ENCODE results near the gene GNG14. TPM values are rescaled to one million over a fixed set of nuclear protein-coding genes. Genes with fewer than 3 reads are reported as not detected.

The GNG14 gene
- total and polyA plus RNA-seq, 2 donors (not counting 3 experiments of a cell fraction or from before 2014, with no cell fraction given), result not detected

- Histone ChIP-seq H3K9me1 (replicated peaks; ENCODE audit: control insufficient read depth, extremely low read depth, insufficient read depth, low read length) (no peaks in the 10 kb centered on the region), H3K9ac (replicated peaks; ENCODE audit: extremely low read depth, insufficient read depth, low read length) (no peak overlapping the region), H3K4me2 (ENCODE audit: insufficient read depth, low read length) (no peak overlapping the region), H3K4me1 (ENCODE audit: control insufficient read depth, extremely low read depth, insufficient read depth, low read length) (no peaks in the 10 kb centered on the region), H3K4me3 (replicated peaks in 1 of 3; ENCODE audit: insufficient read depth in 1 of 3, low read depth in 1 of 3, low read length in 3 of 3) (no peak overlapping the region), H3K36me3 (ENCODE audit: control insufficient read depth in 2 of 2, extremely low read depth in 1 of 2, insufficient read depth in 2 of 2, low read length in 2 of 2) (peaks cover 24 to 58% of the 10 kb centered on the region in 2 experiments), H3K79me2 (ENCODE audit: control insufficient read depth, insufficient read depth, low read length) (no peaks in the 10 kb centered on the region), H3K9me3 (replicated peaks; ENCODE audit: control insufficient read depth, insufficient read depth, low read length) (no peaks in the 10 kb centered on the region), H2AFZ (ENCODE audit: low read depth, low read length) (no peak overlapping the region), H3K27ac (ENCODE audit: insufficient read depth, low read depth, low read length) (no peak overlapping the region), H3K27me3 (ENCODE audit: control insufficient read depth in 2 of 2, insufficient read depth in 2 of 2, low read length in 2 of 2) (no peaks in the 10 kb centered on the region), H4K20me1 (replicated peaks; ENCODE audit: control insufficient read depth, extremely low read depth, insufficient read depth, low read length) (no peaks in the 10 kb centered on the region)
- TF ChIP-seq EZH2 (IDR thresholded peaks at IDR 0.05; ENCODE audit: borderline replicate concordance, low read depth, low read length, severe bottlenecking), result no peak
- TF ChIP-seq, protein P1, sequence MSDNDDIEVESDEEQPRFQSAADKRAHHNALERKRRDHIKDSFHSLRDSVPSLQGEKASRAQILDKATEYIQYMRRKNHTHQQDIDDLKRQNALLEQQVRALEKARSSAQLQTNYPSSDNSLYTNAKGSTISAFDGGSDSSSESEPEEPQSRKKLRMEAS (IDR thresholded peaks at IDR 0.05; ENCODE audit: insufficient read depth, insufficient read length), result no peak
- FAIRE-seq (no peak), DNase-seq (ENCODE audit: low read depth, low spot score) (no peak)
- intact Hi-C loops (cut with micrococcal nuclease) (no loop called here), dilution Hi-C loops (cut with MboI; ENCODE audit: extremely low pct_ligation_motif_present, low sequenced_read_pairs) (no loop called here)
- ChIA-PET POLR2A (no interaction called here), CTCF (interaction anchor here (1.6 kb wide), 1 partner anchor 17 kb away, joined by 4 read pairs; no protein-coding TSS in a partner anchor)
- BruUV-seq (replicated peaks), result no TSS peak
Measured at GRCh38 chr19:12705654-12706331, 18.0 kb downstream of the GNG14 start.

DNA sequence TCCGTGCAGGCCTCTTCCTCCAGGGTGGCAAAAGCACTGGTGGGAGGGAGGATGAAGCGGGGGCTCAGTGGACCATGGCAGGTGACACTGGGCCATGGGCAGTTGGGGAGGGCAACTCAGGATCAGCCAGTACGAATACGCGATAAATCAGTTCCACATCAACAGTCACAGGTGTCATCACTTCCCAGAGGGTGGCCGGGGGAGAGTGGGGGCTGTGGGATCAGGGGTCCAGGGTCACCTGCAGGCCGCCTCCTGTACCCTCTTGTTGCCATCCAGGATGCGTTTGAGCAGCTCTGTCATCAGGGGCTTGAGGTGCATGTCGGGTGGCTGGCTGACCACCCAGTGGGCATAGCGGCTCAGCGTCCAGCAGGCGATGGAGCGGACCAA lies 18.5 kb downstream of the GNG14 start:
- H3K9ac ChIP-seq (replicated peaks; ENCODE audit: extremely low read depth, insufficient read depth, low read length), result no peak overlapping the region
- BruUV-seq (replicated peaks), result no TSS peak
- peaks cover under 1% of the 10 kb centered on the region for H3K79me2 ChIP-seq (ENCODE audit: control insufficient read depth, insufficient read depth, low read length)
- TF ChIP-seq FOS (IDR thresholded peaks at IDR 0.05; ENCODE audit: borderline replicate concordance, insufficient read depth, low read length), result no peak
- no peak for TF ChIP-seq POLR2AphosphoS5 (IDR thresholded peaks at IDR 0.05; ENCODE audit: insufficient read depth, low read depth, low read length)
- TF ChIP-seq, protein P1 (IDR thresholded peaks at IDR 0.05; ENCODE audit: insufficient read depth, insufficient read length), result no peak
- no peak for TF ChIP-seq EZH2 (IDR thresholded peaks at IDR 0.05; ENCODE audit: borderline replicate concordance, low read depth, low read length, severe bottlenecking)
- no peak for TF ChIP-seq POLR2A (IDR thresholded peaks at IDR 0.05; ENCODE audit: low read depth, low read length)
- peaks cover 26 to 56% of the 10 kb centered on the region in 2 experiments for H3K36me3 ChIP-seq (ENCODE audit: control insufficient read depth in 2 of 2, extremely low read depth in 1 of 2, insufficient read depth in 2 of 2, low read length in 2 of 2)
- no peaks in the 10 kb centered on the region for H3K27me3 ChIP-seq (ENCODE audit: control insufficient read depth in 2 of 2, insufficient read depth in 2 of 2, low read length in 2 of 2)
- dilution Hi-C loops (cut with MboI; ENCODE audit: extremely low pct_ligation_motif_present, low sequenced_read_pairs), result no loop called here
- H3K4me1 ChIP-seq (ENCODE audit: control insufficient read depth, extremely low read depth, insufficient read depth, low read length), result no peaks in the 10 kb centered on the region
- DNase-seq (ENCODE audit: low read depth, low spot score), result no peak
- H3K4me3 ChIP-seq (replicated peaks in 1 of 3; ENCODE audit: insufficient read depth in 1 of 3, low read depth in 1 of 3, low read length in 3 of 3), result no peak overlapping the region
- H3K27ac ChIP-seq (ENCODE audit: insufficient read depth, low read depth, low read length), result no peak overlapping the region
- no peaks in the 10 kb centered on the region for H3K9me3 ChIP-seq (replicated peaks; ENCODE audit: control insufficient read depth, insufficient read depth, low read length)
- H2AFZ ChIP-seq (ENCODE audit: low read depth, low read length), result no peak overlapping the region
- no peak overlapping the region for H3K4me2 ChIP-seq (ENCODE audit: insufficient read depth, low read length)
- intact Hi-C loops (cut with micrococcal nuclease), result no loop called here
- no peaks in the 10 kb centered on the region for H4K20me1 ChIP-seq (replicated peaks; ENCODE audit: control insufficient read depth, extremely low read depth, insufficient read depth, low read length)
- FAIRE-seq, result no peak
- POLR2A ChIA-PET, result no interaction called here
- no peaks in the 10 kb centered on the region for H3K9me1 ChIP-seq (replicated peaks; ENCODE audit: control insufficient read depth, extremely low read depth, insufficient read depth, low read length)
- CTCF ChIA-PET, result no interaction called here

Data from endothelial cell of umbilical vein (primary cell).